RKO (cell line): ENCODE measurements around the gene PRKCE.
"Not testable (repeated sequence)": the region's sequence is repeated elsewhere in the genome, so short reads cannot be mapped to it uniquely, and the experiment has no call there.

Experiments used
- DNase-seq: peaks from one replicate; pipeline ENCODE4 v3.0.0-alpha.2; 2016; ENCODE audit warnings: low spot score

PRKCE gene

GRCh38 chr2:45837812-45838341 is 186.4 kb downstream of the PRKCE start:
- no peak for DNase-seq

GRCh38 chr2:45839508-45840251 is 188.2 kb downstream of the PRKCE start:
- DNase-seq, result no peak

- no peak for DNase-seq
Observed at GRCh38 chr2:45840481-45840880, 189.0 kb downstream of the PRKCE start.

- DNase-seq, result no peak
Observed at GRCh38 chr2:45841752-45842407, 190.4 kb downstream of the PRKCE start.

GRCh38 chr2:45843136-45843535 is 191.7 kb downstream of the PRKCE start:
- DNase-seq, result no peak

GRCh38 chr2:45844796-45845457 is 193.5 kb downstream of the PRKCE start:
- no peak for DNase-seq

- DNase-seq, result no peak
Observed at GRCh38 chr2:45845566-45845965, 194.1 kb downstream of the PRKCE start.

- no peak for DNase-seq
Observed at GRCh38 chr2:45849491-45850283, 198.2 kb downstream of the PRKCE start.

- DNase-seq, result no peak
Observed at GRCh38 chr2:45850558-45850957, 199.1 kb downstream of the PRKCE start.

GRCh38 chr2:45851111-45851510 is 199.6 kb downstream of the PRKCE start:
- DNase-seq, result no peak

GRCh38 chr2:45851576-45852304 is 200.3 kb downstream of the PRKCE start:
- DNase-seq, result no peak

GRCh38 chr2:45852450-45853150 is 201.1 kb downstream of the PRKCE start:
- DNase-seq, result no peak

- no peak for DNase-seq
Observed at GRCh38 chr2:45855374-45855773, 203.9 kb downstream of the PRKCE start.

GRCh38 chr2:45856391-45857274 is 205.2 kb downstream of the PRKCE start:
- DNase-seq, result no peak

- no peak for DNase-seq
Observed at GRCh38 chr2:45857275-45857609, 205.8 kb downstream of the PRKCE start.

GRCh38 chr2:45857867-45858520 is 206.5 kb downstream of the PRKCE start:
- no peak for DNase-seq

- DNase-seq, result not testable (repeated sequence)
Observed at GRCh38 chr2:45858872-45859271, 207.4 kb downstream of the PRKCE start.

GRCh38 chr2:45859682-45860081 is 208.2 kb downstream of the PRKCE start:
- no peak for DNase-seq
